Measurements from ENCODE around the gene PGBD1. TPM values are rescaled to one million over a fixed set of nuclear protein-coding genes. Genes with fewer than 3 reads are reported as not detected.

PGBD1 gene
- total RNA-seq, 4 donors from 2014 or later = 1.4 to 5.4 (median 4.1) TPM

DNA sequence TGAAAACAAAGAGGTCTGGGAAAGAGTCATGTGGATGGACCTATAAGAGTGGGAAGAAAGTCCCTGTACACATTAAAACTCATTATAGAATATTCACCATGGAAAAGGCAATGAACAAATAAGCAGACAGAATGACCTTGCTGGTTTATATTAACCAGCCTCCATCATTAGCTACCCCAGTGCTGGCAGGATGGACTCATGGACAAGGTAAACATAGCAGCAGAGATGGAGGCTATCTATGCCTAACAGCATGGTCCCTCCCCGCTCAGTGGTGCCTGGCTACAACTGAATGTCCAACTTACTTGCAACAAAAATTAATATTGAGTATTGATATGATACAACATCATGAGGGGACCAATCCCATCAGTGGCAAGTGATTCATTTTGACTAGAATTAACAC, 63.8 kb downstream of the PGBD1 start:
- WGBS, 2 donors = 73 to 100% methylated on average over 1 of the region's 1 CpG
- TF ChIP-seq CTCF (IDR thresholded peaks at IDR 0.05) (no peak), POLR2A (IDR thresholded peaks at IDR 0.05) (no peak)
- intact Hi-C loops (cut with DNase I) = no loop called here
- no peaks in the 10 kb centered on the region for H3K9me3 ChIP-seq
- H3K27ac ChIP-seq = no peak overlapping the region
- H3K4me3 ChIP-seq (replicated peaks in 1 of 3) = no peak overlapping the region
- no peaks in the 10 kb centered on the region for H3K36me3 ChIP-seq
- no peaks in the 10 kb centered on the region for H3K4me1 ChIP-seq
- no peaks in the 10 kb centered on the region for H3K27me3 ChIP-seq
- no peak for DNase-seq

DNA sequence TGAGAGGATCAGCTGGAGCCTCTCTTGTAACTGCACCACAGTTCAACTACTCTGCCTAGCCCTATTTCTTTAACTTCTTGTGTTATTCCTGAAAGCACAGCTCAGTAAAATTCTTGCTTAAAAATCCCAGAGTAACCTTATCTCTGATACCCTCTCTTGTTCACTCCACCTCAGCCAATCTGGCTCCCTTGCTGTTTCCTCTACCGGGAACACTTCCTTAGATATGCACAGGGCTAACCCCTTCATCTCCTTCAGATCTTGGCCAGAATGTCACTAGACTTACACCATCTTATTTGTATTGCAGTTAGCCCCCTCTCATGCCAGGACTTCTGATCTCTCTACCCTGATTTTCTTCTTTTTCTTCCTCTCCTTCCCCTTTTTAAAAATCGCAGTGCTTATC, 65.7 kb downstream of the PGBD1 start:
- Histone ChIP-seq H3K9me3 (no peaks in the 10 kb centered on the region), H3K4me3 (replicated peaks in 1 of 3) (no peak overlapping the region), H3K27me3 (no peaks in the 10 kb centered on the region), H3K27ac (no peak overlapping the region), H3K36me3 (no peaks in the 10 kb centered on the region), H3K4me1 (peaks cover 0 to 12% of the 10 kb centered on the region in 2 donors)
- no peak for DNase-seq
- intact Hi-C loops (cut with DNase I) = no loop called here
- TF ChIP-seq POLR2A (IDR thresholded peaks at IDR 0.05) (no peak), CTCF (IDR thresholded peaks at IDR 0.05) (no peak)
- 29 to 33% methylated on average over 2 of the region's 2 CpGs for WGBS, 2 donors

GRCh38 chr6:28349344-28349891, 68.0 kb downstream of the PGBD1 start:
- Histone ChIP-seq H3K27me3 (no peaks in the 10 kb centered on the region), H3K4me1 (peaks cover 0 to 15% of the 10 kb centered on the region in 2 donors), H3K4me3 (replicated peaks in 1 of 3) (peak overlapping the region; percentile 48 to 83 (median 49)), H3K9me3 (no peaks in the 10 kb centered on the region), H3K27ac (peak overlapping the region; percentile 24 to 42 (median 30)), H3K36me3 (no peaks in the 10 kb centered on the region)
- intact Hi-C loops (cut with DNase I) = no loop called here
- no peak for DNase-seq
- 3% methylated on average over 9 of the region's 9 CpGs for WGBS, 2 donors
- TF ChIP-seq POLR2A (IDR thresholded peaks at IDR 0.05) = no peak
- no peak for TF ChIP-seq CTCF (IDR thresholded peaks at IDR 0.05)

DNA sequence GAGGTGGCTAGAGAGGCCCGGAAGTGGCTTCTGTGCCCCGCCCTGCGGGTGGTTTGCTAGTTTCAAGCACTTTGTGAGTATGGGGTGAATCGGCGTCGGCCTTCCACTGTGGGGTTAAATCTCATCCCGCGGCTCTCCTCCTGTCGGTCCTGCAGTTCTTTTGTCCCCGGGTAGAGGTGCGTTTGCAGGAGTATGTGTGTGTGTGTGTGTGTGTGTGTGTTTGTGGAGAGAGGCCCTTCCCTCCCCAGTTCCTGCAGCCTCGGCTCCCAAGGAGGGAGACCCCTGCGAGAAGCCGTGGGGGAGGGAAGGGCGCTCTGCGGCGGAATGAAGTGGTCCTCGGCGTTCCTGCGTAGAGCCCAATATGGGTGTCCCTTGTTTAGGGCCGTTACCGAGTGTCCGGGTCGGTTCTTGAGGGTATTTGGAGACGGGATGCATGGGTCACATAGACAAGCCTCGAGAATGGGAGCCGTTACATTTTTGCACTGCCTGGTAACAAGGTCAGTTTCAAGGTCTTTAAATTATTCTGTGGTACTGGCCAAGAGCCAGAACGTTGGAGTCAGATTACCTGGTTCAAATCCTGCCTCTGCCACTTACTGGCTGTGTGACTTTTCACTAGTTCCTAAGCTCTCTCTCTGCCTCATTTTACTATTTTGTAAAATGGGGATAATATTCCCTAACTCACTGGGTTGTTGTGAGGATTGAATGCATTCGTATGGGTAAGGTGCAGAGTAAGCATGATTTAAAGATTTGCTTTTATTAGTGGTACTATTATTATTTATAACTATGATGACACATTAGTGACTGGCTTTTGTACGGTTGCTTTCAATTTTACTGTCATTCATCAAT, 68.7 kb downstream of the PGBD1 start, which contains the start of gene ZKSCAN3:
ZKSCAN3 (plus strand) TSS at position 56 of the 846 bp plus-strand sequence. CDS start 9,640 bp downstream, outside the sequence.
- Histone ChIP-seq H3K27me3 (no peaks in the 10 kb centered on the region), H3K4me3 (replicated peaks in 1 of 3) (peak within 1 kb of the TSS; percentile 48 to 83 (median 49)), H3K27ac (peak within 1 kb of the TSS; percentile 24 to 42 (median 30)), H3K36me3 (no peaks in the 10 kb centered on the region), H3K9me3 (no peaks in the 10 kb centered on the region), H3K4me1 (peaks cover 1 to 22% of the 10 kb centered on the region in 2 donors)
- TF ChIP-seq CTCF (IDR thresholded peaks at IDR 0.05) = no peak
- peak in 1 of 2 donors; percentile 63 for TF ChIP-seq POLR2A (IDR thresholded peaks at IDR 0.05)
- intact Hi-C loops (cut with DNase I) = loop anchor here (10.0 kb wide), 1 partner anchor 85 kb away; the partner anchor contains the start of gene ZSCAN26
- DNase-seq = peak; percentile 86 to 89
- WGBS, 2 donors = 3% methylated on average over 26 to 30 of the region's 30 CpGs

GRCh38 chr6:28351087-28351486, 69.7 kb downstream of the PGBD1 start:
- Histone ChIP-seq H3K4me3 (replicated peaks in 1 of 3) (no peak overlapping the region), H3K27ac (no peak overlapping the region), H3K27me3 (no peaks in the 10 kb centered on the region), H3K4me1 (peaks cover 6 to 27% of the 10 kb centered on the region in 2 donors), H3K36me3 (no peaks in the 10 kb centered on the region), H3K9me3 (no peaks in the 10 kb centered on the region)
- TF ChIP-seq POLR2A (IDR thresholded peaks at IDR 0.05) (no peak), CTCF (IDR thresholded peaks at IDR 0.05) (no peak)
- intact Hi-C loops (cut with DNase I) = loop anchor here (10.0 kb wide), 1 partner anchor 86 kb away; the partner anchor contains the start of gene ZSCAN26
- no peak for DNase-seq
- 60 to 66% methylated on average over 2 of the region's 2 CpGs for WGBS, 2 donors
